Embryonic facial prominence (tissue), 1 donor: ENCODE data around the gene CDS1.
"Not testable (repeated sequence)": the region's sequence is repeated elsewhere in the genome, so short reads cannot be mapped to it uniquely, and the experiment has no call there.

Source experiments
- DNase-seq: peaks from one replicate; pipeline ENCODE4 v3.0.0-alpha.2; 2016; ENCODE audit errors: extremely low spot score

Gene CDS1

GRCh38 chr4:84673475-84674240 lies 90.7 kb downstream of the CDS1 start:
- DNase-seq, result no peak

GRCh38 chr4:84677093-84677492 lies 94.2 kb downstream of the CDS1 start:
- DNase-seq, result no peak

- no peak for DNase-seq
Measured at GRCh38 chr4:84677995-84678394, 95.1 kb downstream of the CDS1 start.

GRCh38 chr4:84678976-84679744 lies 96.2 kb downstream of the CDS1 start:
- no peak for DNase-seq

- no peak for DNase-seq
Measured at GRCh38 chr4:84680956-84681355, 98.0 kb downstream of the CDS1 start.

- DNase-seq, result no peak
Measured at GRCh38 chr4:84681486-84682274, 98.8 kb downstream of the CDS1 start.

GRCh38 chr4:84682661-84683060 lies 99.7 kb downstream of the CDS1 start:
- DNase-seq, result not testable (repeated sequence)

- no peak for DNase-seq
Measured at GRCh38 chr4:84683064-84683850, 100.3 kb downstream of the CDS1 start.

GRCh38 chr4:84684361-84684760 lies 101.4 kb downstream of the CDS1 start:
- DNase-seq, result no peak

GRCh38 chr4:84685105-84685504 lies 102.2 kb downstream of the CDS1 start:
- DNase-seq, result no peak

- no peak for DNase-seq
Measured at GRCh38 chr4:84688605-84689004, 105.7 kb downstream of the CDS1 start.

- no peak for DNase-seq
Measured at GRCh38 chr4:84689197-84689596, 106.3 kb downstream of the CDS1 start.

GRCh38 chr4:84690481-84690880 lies 107.6 kb downstream of the CDS1 start:
- DNase-seq, result no peak

GRCh38 chr4:84691170-84691691 lies 108.3 kb downstream of the CDS1 start:
- no peak for DNase-seq

GRCh38 chr4:84691800-84692199 lies 108.9 kb downstream of the CDS1 start:
- DNase-seq, result no peak

GRCh38 chr4:84697159-84697558 lies 114.2 kb downstream of the CDS1 start:
- DNase-seq, result no peak

- no peak for DNase-seq
Measured at GRCh38 chr4:84697615-84698201, 114.8 kb downstream of the CDS1 start.

GRCh38 chr4:84699001-84699671 lies 116.2 kb downstream of the CDS1 start:
- DNase-seq, result no peak
